Erythroblast (primary cell): ENCODE data around the gene ICE2.

Source experiments
- GATA1 ChIP-seq: IDR thresholded peaks from 2 replicates; pipeline ENCODE4 v1.6.1; 2011; ENCODE audit warnings: low read depth, mild to moderate bottlenecking, control low read depth, low read length, moderate library complexity
- POLR2A ChIP-seq: IDR thresholded peaks from 2 replicates; pipeline ENCODE4 v1.6.1; 2011; ENCODE audit warnings: mild to moderate bottlenecking, low read length

DNA sequence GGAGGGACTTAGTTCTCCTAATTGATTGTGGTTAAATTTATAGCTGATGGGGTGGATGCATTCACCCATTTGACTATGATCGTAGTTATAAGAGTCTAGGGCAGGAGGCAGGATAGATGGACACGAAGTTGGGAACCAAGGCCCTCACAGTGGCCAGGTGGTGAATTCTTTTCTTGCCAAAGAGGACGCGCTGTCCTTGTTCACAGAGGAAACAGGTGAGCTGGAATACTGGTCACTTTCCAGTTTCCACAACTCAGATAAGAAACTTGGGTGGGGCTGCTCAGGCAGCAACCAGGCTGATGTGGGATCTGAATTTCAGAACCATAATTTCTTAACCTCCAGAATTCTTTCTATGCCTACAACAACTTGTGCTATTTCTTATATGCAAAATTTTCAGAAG is 34.0 kb upstream of the ICE2 start:
- no peak for TF ChIP-seq POLR2A
- no peak for TF ChIP-seq GATA1
